Liver (tissue), 9 donors: ENCODE results near the gene TRIM8. TPM values are rescaled to one million over a fixed set of nuclear protein-coding genes. Genes with fewer than 3 reads are reported as not detected.

ENCODE experiments used
- DNase-seq: peaks from one replicate; pipeline ENCODE4 v3.0.0-alpha.2; 2017; ENCODE audit warnings: low spot score
- H3K27ac ChIP-seq, 2 donors: one replicate each; pipeline ENCODE4 v1.7.0; 2013; ENCODE audit warnings: inconsistent platforms in 2 of 2, low read length in 2 of 2, control low read depth in 1 of 2, low read depth in 1 of 2, mild to moderate bottlenecking in 1 of 2
- H3K27me3 ChIP-seq, 4 donors: one replicate each; pipeline versions ENCODE4 v1.6.1 to v1.7.0; 2013; ENCODE audit warnings: low read length in 3 of 4, inconsistent platforms in 1 of 4, mild to moderate bottlenecking in 1 of 4, moderate library complexity in 1 of 4; ENCODE audit not compliant: control insufficient read depth in 4 of 4, insufficient read depth in 4 of 4
- H3K36me3 ChIP-seq, 4 donors: one replicate each; pipeline versions ENCODE4 v1.6.1 to v1.7.0; 2013; ENCODE audit warnings: low read length in 3 of 4, mild to moderate bottlenecking in 3 of 4, low read depth in 1 of 4, moderate library complexity in 1 of 4; ENCODE audit not compliant: control insufficient read depth in 4 of 4, insufficient read depth in 3 of 4
- H3K4me1 ChIP-seq, 4 donors: one replicate each; pipeline versions ENCODE4 v1.6.1 to v1.7.0; 2013; ENCODE audit warnings: low read length in 3 of 4, mild to moderate bottlenecking in 3 of 4, moderate library complexity in 1 of 4; ENCODE audit not compliant: control insufficient read depth in 4 of 4, insufficient read depth in 4 of 4
- H3K4me3 ChIP-seq, 3 donors: one replicate each; pipeline versions ENCODE4 v1.6.1 to v1.7.0; 2013; ENCODE audit warnings: low read length in 3 of 3, control low read depth in 1 of 3, low read depth in 1 of 3, mild to moderate bottlenecking in 1 of 3
- H3K9ac ChIP-seq, 2 donors: one replicate each; pipeline ENCODE4 v1.7.0; 2013; ENCODE audit warnings: low read length in 2 of 2, mild to moderate bottlenecking in 2 of 2, moderate library complexity in 2 of 2, control low read depth in 1 of 2, low read depth in 1 of 2
- H3K9me3 ChIP-seq, 4 donors: one replicate each; pipeline versions ENCODE4 v1.6.1 to v1.7.0; 2013; ENCODE audit warnings: low read length in 3 of 4; ENCODE audit not compliant: control insufficient read depth in 4 of 4
- ATF3 ChIP-seq: IDR thresholded peaks from 2 replicates; pipeline ENCODE4 v1.6.1; 2016; ENCODE audit warnings: antibody characterized with exemption
- CTCF ChIP-seq: fragments of 150-350 bp; IDR thresholded peaks from 2 replicates; pipeline ENCODE4 v1.5.1; 2017; ENCODE audit warnings: improper control_type of control experiment, low read depth, low read length; ENCODE audit not compliant: missing input control
- EGR1 ChIP-seq, 2 donors: IDR thresholded peaks; 2 replicates each; pipeline ENCODE4 v1.6.1; 2016 to 2018; ENCODE audit warnings: antibody characterized with exemption in 2 of 2, low read depth in 2 of 2
- FOXA1 ChIP-seq: IDR thresholded peaks from 2 replicates; pipeline ENCODE4 v1.6.1; 2016; ENCODE audit warnings: antibody characterized with exemption
- FOXA2 ChIP-seq: IDR thresholded peaks from 2 replicates; pipeline ENCODE4 v1.6.1; 2016; ENCODE audit warnings: antibody characterized with exemption
- GABPA ChIP-seq, 2 donors: IDR thresholded peaks in 1 of 2; conservative IDR thresholded peaks in 1 of 2; 2 replicates each; pipeline ENCODE4 v1.6.1; 2016; ENCODE audit warnings: antibody characterized with exemption in 2 of 2, mild to moderate bottlenecking in 1 of 2, moderate library complexity in 1 of 2
- HNF4A ChIP-seq, 2 donors: conservative IDR thresholded peaks; 2 replicates each; pipeline ENCODE4 v1.6.1; 2016; ENCODE audit warnings: antibody characterized with exemption in 2 of 2, mild to moderate bottlenecking in 2 of 2
- HNF4G ChIP-seq: IDR thresholded peaks from 2 replicates; pipeline ENCODE4 v1.6.1; 2016; ENCODE audit warnings: antibody characterized with exemption
- JUND ChIP-seq, 2 donors: IDR thresholded peaks; 2 replicates each; pipeline ENCODE4 v1.6.1; 2016; ENCODE audit warnings: antibody characterized with exemption in 2 of 2
- MAX ChIP-seq: IDR thresholded peaks from 2 replicates; pipeline ENCODE4 v1.6.1; 2016; ENCODE audit warnings: antibody characterized with exemption
- NR2F2 ChIP-seq: IDR thresholded peaks from 2 replicates; pipeline ENCODE4 v1.6.1; 2016; ENCODE audit warnings: antibody characterized with exemption
- RAD21 ChIP-seq, 2 donors: IDR thresholded peaks; 2 replicates each; pipeline ENCODE4 v1.6.1; 2016; ENCODE audit warnings: antibody characterized with exemption in 2 of 2, mild to moderate bottlenecking in 2 of 2
- REST ChIP-seq: IDR thresholded peaks from 2 replicates; pipeline ENCODE4 v1.6.1; 2016; ENCODE audit warnings: antibody characterized with exemption, mild to moderate bottlenecking
- RXRA ChIP-seq, 2 donors: IDR thresholded peaks; 2 replicates each; pipeline ENCODE4 v1.6.1; 2017 to 2018; ENCODE audit warnings: antibody characterized with exemption in 2 of 2, mild to moderate bottlenecking in 1 of 2
- SP1 ChIP-seq: IDR thresholded peaks from 2 replicates; pipeline ENCODE4 v1.6.1; 2018; ENCODE audit warnings: antibody characterized with exemption, mild to moderate bottlenecking
- TAF1 ChIP-seq: conservative IDR thresholded peaks from 2 replicates; pipeline ENCODE4 v1.6.1; 2016; ENCODE audit warnings: antibody characterized with exemption, mild to moderate bottlenecking
- YY1 ChIP-seq: IDR thresholded peaks from 2 replicates; pipeline ENCODE4 v1.6.1; 2016; ENCODE audit warnings: antibody characterized with exemption, mild to moderate bottlenecking
- WGBS: extraction: QIAGEN DNeasy Blood & Tissue Kit; methylation state at CpG from one replicate; pipeline ENCODE4 v1.1.7; 2013; 5-methylcytosine and 5-hydroxymethylcytosine counted together
- polyA plus RNA-seq, 2 donors: library from polyadenylated mRNA; stranded (reverse) in 1 of 2; unstranded in 1 of 2; fragments of 200-250 nt in 1 of 2; fragments of >200 nt in 1 of 2; fragmentation: Nextera tagmentation in 1 of 2; extraction: Ambion mirVana in 1 of 2; gene quantifications; one replicate each; pipeline versions ENCODE4 v1.2.1 to v1.2.3, GENCODE V29; 2013 to 2015
- total RNA-seq, 2 donors: library from RNA; depleted of rRNA; stranded (reverse); fragments of >200 nt; gene quantifications; one replicate each; pipeline ENCODE4 v1.2.3, GENCODE V29; 2014
- donor health status: healthy.
- donor health status: healthy.
- donor health status: healthy.
- donor health status: healthy.
- donor health status: healthy.

TRIM8 gene
- total and polyA plus RNA-seq, 4 donors: 15.8 to 45.3 (median 30.6) TPM

GRCh38 chr10:102668326-102669107, 24.2 kb downstream of the TRIM8 start:
- no peak overlapping the region for H3K9ac ChIP-seq
- DNase-seq: no peak

More at GRCh38 chr10:102668326-102669107, 24.2 kb downstream of the TRIM8 start:
- Histone ChIP-seq H3K4me3 (no peak overlapping the region), H3K27me3 (no peaks in the 10 kb centered on the region), H3K4me1 (peaks cover 0 to 4% (median under 1%) of the 10 kb centered on the region in 4 donors), H3K27ac (no peak overlapping the region), H3K36me3 (no peaks in the 10 kb centered on the region), H3K9me3 (no peaks in the 10 kb centered on the region)
- TF ChIP-seq SP1 (no peak), FOXA2 (no peak), NR2F2 (no peak), EGR1 (IDR thresholded peaks at IDR 0.05; ENCODE audit: low read depth in 2 of 2) (no peak), TAF1 (no peak), MAX (no peak), ATF3 (no peak), YY1 (no peak), HNF4A (conservative IDR thresholded peaks at IDR 0.05) (no peak), HNF4G (no peak), GABPA (IDR thresholded peaks at IDR 0.05 in 1 of 2, conservative IDR thresholded peaks at IDR 0.05 in 1 of 2) (no peak), CTCF (no peak), FOXA1 (no peak), REST (no peak), RXRA (IDR thresholded peaks at IDR 0.05) (no peak), RAD21 (IDR thresholded peaks at IDR 0.05) (no peak), JUND (IDR thresholded peaks at IDR 0.05) (no peak)
- 91% methylated on average over 10 of the region's 10 CpGs for WGBS
